ENCODE data around the gene TGM3. TPM values are rescaled to one million over a fixed set of nuclear protein-coding genes. Genes with fewer than 3 reads are reported as not detected.

TGM3 gene
- total RNA-seq, 2 donors from 2014 or later = 0.27 to 0.82 TPM

DNA sequence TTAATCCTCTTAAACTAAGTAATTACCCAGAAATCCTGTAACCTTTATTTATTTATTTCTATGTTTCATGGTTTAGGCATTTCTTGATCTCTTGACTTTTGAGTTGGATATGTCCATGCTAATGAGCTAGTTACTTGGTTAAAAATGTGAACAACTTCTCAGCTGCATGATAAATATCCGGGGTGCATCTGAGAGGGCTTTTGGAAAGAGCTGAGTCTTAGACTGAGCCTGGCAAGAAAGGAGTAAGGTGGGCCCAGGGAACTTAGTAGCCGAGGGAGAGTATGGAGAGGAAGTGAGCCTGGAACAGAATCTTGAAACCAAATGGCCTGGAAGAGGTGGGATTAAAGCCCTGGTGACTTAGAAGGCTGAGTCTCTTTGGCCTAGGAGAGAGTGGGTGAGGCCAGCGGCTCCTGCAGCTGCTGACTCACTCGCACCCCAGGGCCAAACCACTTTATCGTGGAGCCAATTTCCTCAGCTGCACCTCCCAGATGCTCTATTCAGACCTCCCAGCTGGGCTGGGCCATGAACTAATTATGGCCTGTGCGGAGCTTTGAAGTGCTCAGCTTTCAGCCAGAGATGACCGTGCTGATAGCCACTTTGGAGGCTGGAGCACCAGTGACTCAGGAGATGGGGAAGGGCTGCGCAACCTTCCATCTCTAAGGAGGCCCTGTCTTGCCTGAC is 19.1 kb downstream of the TGM3 start:
- intact Hi-C loops (cut with DNase I) = no loop called here
- DNase-seq = no peak
- H3K4me1 ChIP-seq = no peaks in the 10 kb centered on the region
- TF ChIP-seq, protein P1, sequence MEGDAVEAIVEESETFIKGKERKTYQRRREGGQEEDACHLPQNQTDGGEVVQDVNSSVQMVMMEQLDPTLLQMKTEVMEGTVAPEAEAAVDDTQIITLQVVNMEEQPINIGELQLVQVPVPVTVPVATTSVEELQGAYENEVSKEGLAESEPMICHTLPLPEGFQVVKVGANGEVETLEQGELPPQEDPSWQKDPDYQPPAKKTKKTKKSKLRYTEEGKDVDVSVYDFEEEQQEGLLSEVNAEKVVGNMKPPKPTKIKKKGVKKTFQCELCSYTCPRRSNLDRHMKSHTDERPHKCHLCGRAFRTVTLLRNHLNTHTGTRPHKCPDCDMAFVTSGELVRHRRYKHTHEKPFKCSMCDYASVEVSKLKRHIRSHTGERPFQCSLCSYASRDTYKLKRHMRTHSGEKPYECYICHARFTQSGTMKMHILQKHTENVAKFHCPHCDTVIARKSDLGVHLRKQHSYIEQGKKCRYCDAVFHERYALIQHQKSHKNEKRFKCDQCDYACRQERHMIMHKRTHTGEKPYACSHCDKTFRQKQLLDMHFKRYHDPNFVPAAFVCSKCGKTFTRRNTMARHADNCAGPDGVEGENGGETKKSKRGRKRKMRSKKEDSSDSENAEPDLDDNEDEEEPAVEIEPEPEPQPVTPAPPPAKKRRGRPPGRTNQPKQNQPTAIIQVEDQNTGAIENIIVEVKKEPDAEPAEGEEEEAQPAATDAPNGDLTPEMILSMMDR (IDR thresholded peaks at IDR 0.05) = no peak
- H3K27ac ChIP-seq = no peak overlapping the region
- no peaks in the 10 kb centered on the region for H3K27me3 ChIP-seq
- no peaks in the 10 kb centered on the region for H3K36me3 ChIP-seq
- H3K4me3 ChIP-seq = no peak overlapping the region
- H3K9ac ChIP-seq (ENCODE audit: low read depth in 2 of 2, low read length in 2 of 2) = no peak overlapping the region
- no peaks in the 10 kb centered on the region for H3K9me3 ChIP-seq

DNA sequence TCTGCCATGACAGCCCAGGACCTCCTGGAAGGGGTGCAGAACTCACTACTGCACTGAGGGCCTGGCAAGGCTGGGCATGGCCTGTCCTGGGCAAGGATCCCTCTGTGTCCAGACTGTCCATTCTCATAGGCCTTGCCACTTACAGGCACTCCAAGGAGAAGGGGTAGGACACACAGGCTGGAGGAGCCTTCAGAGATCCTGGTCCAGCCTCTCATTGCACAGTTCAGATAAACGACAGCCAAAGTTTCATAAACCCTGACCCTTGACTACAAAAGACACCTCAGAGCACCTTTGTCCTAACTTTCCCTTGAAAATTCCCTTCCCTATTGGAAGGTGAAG is 19.6 kb downstream of the TGM3 start:
- H3K27me3 ChIP-seq = no peaks in the 10 kb centered on the region
- DNase-seq = no peak
- H3K9me3 ChIP-seq = no peaks in the 10 kb centered on the region
- intact Hi-C loops (cut with DNase I) = no loop called here
- H3K9ac ChIP-seq (ENCODE audit: low read depth in 2 of 2, low read length in 2 of 2) = no peak overlapping the region
- H3K27ac ChIP-seq = no peak overlapping the region
- H3K4me3 ChIP-seq = no peak overlapping the region
- H3K36me3 ChIP-seq = no peaks in the 10 kb centered on the region
- H3K4me1 ChIP-seq = no peaks in the 10 kb centered on the region
- TF ChIP-seq, protein P1 (IDR thresholded peaks at IDR 0.05) = no peak

DNA sequence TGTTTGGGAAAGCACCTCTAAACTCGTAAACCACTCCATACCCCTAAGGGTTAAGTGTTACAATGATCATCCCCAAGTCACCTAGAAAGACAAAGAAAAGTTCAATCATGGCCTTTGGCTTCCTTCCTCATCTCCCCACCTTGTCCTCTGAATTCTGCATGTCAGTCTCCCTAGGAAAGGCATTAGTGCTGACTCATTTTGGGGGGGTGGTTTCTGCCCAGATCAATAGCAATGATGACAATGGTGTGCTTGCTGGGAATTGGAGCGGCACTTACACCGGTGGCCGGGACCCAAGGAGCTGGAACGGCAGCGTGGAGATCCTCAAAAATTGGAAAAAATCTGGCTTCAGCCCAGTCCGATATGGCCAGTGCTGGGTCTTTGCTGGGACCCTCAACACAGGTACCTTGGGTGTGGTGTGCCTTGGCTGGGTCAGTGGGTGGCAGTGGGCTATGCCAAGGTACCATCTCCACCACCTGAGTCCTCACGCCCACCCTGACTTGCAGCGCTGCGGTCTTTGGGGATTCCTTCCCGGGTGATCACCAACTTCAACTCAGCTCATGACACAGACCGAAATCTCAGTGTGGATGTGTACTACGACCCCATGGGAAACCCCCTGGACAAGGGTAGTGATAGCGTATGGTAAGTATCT is 21.2 kb downstream of the TGM3 start:
- Histone ChIP-seq H3K36me3 (no peaks in the 10 kb centered on the region), H3K4me1 (no peaks in the 10 kb centered on the region), H3K9me3 (no peaks in the 10 kb centered on the region), H3K27me3 (no peaks in the 10 kb centered on the region), H3K27ac (no peak overlapping the region), H3K9ac (ENCODE audit: low read depth in 2 of 2, low read length in 2 of 2) (no peak overlapping the region), H3K4me3 (no peak overlapping the region)
- DNase-seq = no peak
- intact Hi-C loops (cut with DNase I) = no loop called here
- TF ChIP-seq, protein P1 (IDR thresholded peaks at IDR 0.05) = no peak

DNA sequence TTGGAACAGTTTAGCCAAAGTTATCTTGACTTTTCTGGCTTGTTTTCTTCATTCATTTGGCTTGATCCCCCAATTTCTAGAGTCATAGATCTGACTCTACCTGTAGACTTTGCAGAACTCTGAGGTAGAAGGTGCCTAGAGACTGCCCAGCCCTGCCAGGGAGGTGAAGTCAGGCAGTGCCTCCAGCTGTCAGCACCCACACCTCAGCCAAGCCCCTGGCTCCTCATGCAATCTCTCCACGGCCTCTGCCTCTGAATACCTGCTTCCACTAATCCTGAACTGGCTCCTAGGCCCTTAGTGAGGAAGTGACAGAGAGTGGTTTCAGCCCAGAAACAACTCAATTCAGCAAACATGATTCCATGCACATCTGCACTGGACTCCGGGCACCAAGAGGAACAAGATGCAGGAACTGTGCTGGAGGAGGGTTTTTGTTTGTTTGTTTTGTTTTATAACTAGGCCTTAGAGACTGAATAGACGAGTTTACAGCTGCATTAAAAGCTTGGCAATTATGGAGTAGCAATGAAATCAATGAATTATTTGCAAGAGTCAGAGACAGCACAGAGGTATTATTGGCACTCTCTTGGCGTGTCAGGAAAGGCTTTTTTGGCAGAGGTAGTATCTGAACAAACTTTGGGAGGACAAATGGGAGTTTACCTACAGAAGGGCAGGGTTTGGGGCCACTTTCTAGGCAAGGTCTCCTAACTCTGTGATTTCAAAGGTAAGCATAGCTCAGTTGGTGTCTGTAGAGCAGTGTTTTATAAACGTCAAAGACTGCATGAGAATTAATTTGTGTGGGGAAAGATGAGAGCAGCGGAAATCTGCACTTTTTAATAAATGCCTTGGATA is 25.2 kb downstream of the TGM3 start:
- intact Hi-C loops (cut with DNase I) = no loop called here

DNA sequence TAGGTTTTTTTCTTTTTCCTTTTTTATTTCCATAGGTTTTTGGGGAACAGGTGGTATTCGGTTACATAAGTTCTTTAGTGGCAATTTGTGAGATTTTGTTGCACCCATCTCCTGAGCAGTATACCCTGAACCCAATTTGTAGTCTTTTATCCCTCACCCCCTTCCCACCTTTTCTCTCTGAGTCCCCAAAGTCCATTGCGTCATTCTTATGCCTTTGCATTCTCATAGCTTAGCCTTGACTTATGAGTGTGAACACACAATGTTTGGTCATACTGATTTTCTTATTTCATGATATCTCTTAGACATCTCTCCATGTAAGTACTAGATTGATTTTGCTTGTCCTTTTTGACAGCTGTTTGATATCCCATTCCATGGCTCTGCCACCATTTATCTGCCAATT is 27.2 kb downstream of the TGM3 start:
- intact Hi-C loops (cut with DNase I) = no loop called here
- TF ChIP-seq, protein P1 (IDR thresholded peaks at IDR 0.05) = no peak
- Histone ChIP-seq H3K4me3 (no peak overlapping the region), H3K27me3 (no peaks in the 10 kb centered on the region), H3K9me3 (no peaks in the 10 kb centered on the region), H3K27ac (no peak overlapping the region), H3K36me3 (no peaks in the 10 kb centered on the region), H3K9ac (ENCODE audit: low read depth in 2 of 2, low read length in 2 of 2) (no peak overlapping the region), H3K4me1 (no peaks in the 10 kb centered on the region)
- no peak for DNase-seq

More for the DNA sequence above, 25.2 kb downstream of the TGM3 start:
- DNase-seq = no peak
- H3K9me3 ChIP-seq = no peaks in the 10 kb centered on the region
- no peak overlapping the region for H3K27ac ChIP-seq
- no peaks in the 10 kb centered on the region for H3K36me3 ChIP-seq
- no peaks in the 10 kb centered on the region for H3K4me1 ChIP-seq
- H3K9ac ChIP-seq (ENCODE audit: low read depth in 2 of 2, low read length in 2 of 2) = no peak overlapping the region
- no peak overlapping the region for H3K4me3 ChIP-seq
- TF ChIP-seq, protein P1 (IDR thresholded peaks at IDR 0.05) = no peak
- H3K27me3 ChIP-seq = no peaks in the 10 kb centered on the region
